Globus pallidus (tissue), 1 donor: ENCODE measurements around the gene WNT7A.

Experiments used
- DNase-seq: peaks from one replicate; pipeline ENCODE4 v3.0.0-alpha.2; 2015; ENCODE audit warnings: low spot score

The WNT7A gene

GRCh38 chr3:13846238-13846637 lies 33.6 kb downstream of the WNT7A start:
- no peak for DNase-seq

- DNase-seq, result no peak
Measured at GRCh38 chr3:13845806-13846205, 34.1 kb downstream of the WNT7A start.

GRCh38 chr3:13844911-13845310 lies 35.0 kb downstream of the WNT7A start:
- DNase-seq, result no peak

- DNase-seq, result no peak
Measured at GRCh38 chr3:13844286-13844685, 35.6 kb downstream of the WNT7A start.

GRCh38 chr3:13843351-13843750 lies 36.5 kb downstream of the WNT7A start:
- DNase-seq, result no peak

GRCh38 chr3:13842226-13842625 lies 37.6 kb downstream of the WNT7A start:
- no peak for DNase-seq

- DNase-seq, result no peak
Measured at GRCh38 chr3:13841826-13842225, 38.0 kb downstream of the WNT7A start.

- no peak for DNase-seq
Measured at GRCh38 chr3:13841141-13841540, 38.7 kb downstream of the WNT7A start.

GRCh38 chr3:13840456-13840855 lies 39.4 kb downstream of the WNT7A start:
- DNase-seq, result no peak

GRCh38 chr3:13839726-13840340 lies 40.0 kb downstream of the WNT7A start:
- no peak for DNase-seq

GRCh38 chr3:13839253-13839652 lies 40.6 kb downstream of the WNT7A start:
- no peak for DNase-seq

GRCh38 chr3:13838421-13838820 lies 41.5 kb downstream of the WNT7A start:
- no peak for DNase-seq

- no peak for DNase-seq
Measured at GRCh38 chr3:13837751-13838150, 42.1 kb downstream of the WNT7A start.

GRCh38 chr3:13836658-13837587 lies 42.9 kb downstream of the WNT7A start:
- no peak for DNase-seq

GRCh38 chr3:13835246-13835645 lies 44.6 kb downstream of the WNT7A start:
- no peak for DNase-seq

GRCh38 chr3:13834258-13835035 lies 45.4 kb downstream of the WNT7A start:
- no peak for DNase-seq

GRCh38 chr3:13833506-13834257 lies 46.2 kb downstream of the WNT7A start:
- DNase-seq, result no peak

GRCh38 chr3:13832130-13832529 lies 47.7 kb downstream of the WNT7A start:
- no peak for DNase-seq

- DNase-seq, result no peak
Measured at GRCh38 chr3:13831386-13831996, 48.4 kb downstream of the WNT7A start.

GRCh38 chr3:13829311-13829710 lies 50.6 kb downstream of the WNT7A start:
- no peak for DNase-seq

- DNase-seq, result no peak
Measured at GRCh38 chr3:13828501-13829265, 51.2 kb downstream of the WNT7A start.
